GM18873 (cell line): ENCODE measurements around the gene LIME1.

Experiments
- ATAC-seq: cut with Tn5 transposase; IDR thresholded peaks from one replicate; pipeline ENCODE4 v1.9.1; 2021; ENCODE audit warnings: mild to moderate bottlenecking, moderate library complexity, moderate number of reproducible peaks; ENCODE audit not compliant: unreplicated experiment, low FRiP score

Gene LIME1

GRCh38 chr20:63735859-63736718, at the start of gene LIME1:
TSS of gene LIME1 (plus strand) at chr20:63736664. CDS start at chr20:63737550, 886 bp downstream.
- no peak for ATAC-seq

- ATAC-seq: no peak
Observed at GRCh38 chr20:63687419-63688178, 48.9 kb upstream of the LIME1 start.

GRCh38 chr20:63688228-63689045, 48.0 kb upstream of the LIME1 start:
- no peak for ATAC-seq

GRCh38 chr20:63689046-63690002, 47.1 kb upstream of the LIME1 start:
- ATAC-seq: no peak

- ATAC-seq: no peak
Observed at GRCh38 chr20:63690003-63690897, 46.2 kb upstream of the LIME1 start.

GRCh38 chr20:63690898-63691710, 45.4 kb upstream of the LIME1 start:
- ATAC-seq: no peak

- no peak for ATAC-seq
Observed at GRCh38 chr20:63691711-63692435, 44.6 kb upstream of the LIME1 start.

GRCh38 chr20:63692436-63693082, 43.9 kb upstream of the LIME1 start:
- no peak for ATAC-seq

- ATAC-seq: no peak
Observed at GRCh38 chr20:63693083-63693732, 43.3 kb upstream of the LIME1 start.

- ATAC-seq: no peak
Observed at GRCh38 chr20:63693733-63694583, 42.5 kb upstream of the LIME1 start.

GRCh38 chr20:63694584-63695423, 41.7 kb upstream of the LIME1 start:
- ATAC-seq: no peak

GRCh38 chr20:63695424-63696305, 40.8 kb upstream of the LIME1 start:
- ATAC-seq: no peak

GRCh38 chr20:63696306-63696627, 40.2 kb upstream of the LIME1 start:
- ATAC-seq: no peak
